Hematopoietic multipotent progenitor cell treated with erythropoietin and hydrocortisone succinate and interleukin-3 and kit ligand, for 4 days (in vitro differentiated cells): ENCODE results near the gene PDGFC.

Source experiments
- DNase-seq: peaks from one replicate; pipeline ENCODE4 v3.0.0-alpha.2; 2015

PDGFC gene

DNA sequence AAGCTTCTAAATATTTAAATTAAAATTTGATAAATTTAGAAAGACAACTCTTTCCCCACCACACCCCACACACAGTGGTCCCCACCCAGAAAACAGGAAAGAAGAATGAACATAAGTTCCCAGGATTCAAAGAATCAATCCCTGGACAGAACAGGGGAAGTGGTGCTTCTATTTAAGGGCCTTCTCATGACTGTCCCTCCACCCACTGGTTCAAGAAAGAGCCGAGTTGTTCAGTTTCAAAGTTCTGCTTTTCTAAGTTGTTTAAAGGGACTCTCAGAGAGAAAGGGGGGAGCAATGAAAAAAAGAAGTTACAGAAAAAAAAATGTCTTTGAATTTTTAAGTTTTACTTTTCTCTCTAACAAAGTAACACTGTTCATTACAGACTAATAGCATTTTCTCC lies 195.8 kb downstream of the PDGFC start:
- peak; percentile 62 for DNase-seq

DNA sequence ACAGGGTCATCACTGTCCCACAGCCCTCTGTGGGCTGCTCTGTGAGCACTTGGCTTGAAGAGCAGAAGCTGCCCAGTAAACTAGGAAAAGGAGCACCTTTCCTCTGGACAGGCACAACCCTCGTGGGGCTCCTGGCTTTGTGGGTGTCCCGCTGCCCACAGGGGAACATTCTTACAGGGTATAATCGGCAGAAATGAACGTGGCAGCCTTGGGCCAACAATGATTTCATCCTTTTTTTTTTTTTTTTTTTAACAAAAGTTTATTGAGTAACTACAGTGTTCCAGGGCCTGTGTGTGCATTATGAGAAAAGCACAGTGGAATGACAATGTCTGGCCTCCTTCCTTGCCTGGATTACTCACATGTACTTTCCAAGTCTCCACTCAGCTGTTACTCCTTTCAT lies 197.2 kb downstream of the PDGFC start:
- no peak for DNase-seq

DNA sequence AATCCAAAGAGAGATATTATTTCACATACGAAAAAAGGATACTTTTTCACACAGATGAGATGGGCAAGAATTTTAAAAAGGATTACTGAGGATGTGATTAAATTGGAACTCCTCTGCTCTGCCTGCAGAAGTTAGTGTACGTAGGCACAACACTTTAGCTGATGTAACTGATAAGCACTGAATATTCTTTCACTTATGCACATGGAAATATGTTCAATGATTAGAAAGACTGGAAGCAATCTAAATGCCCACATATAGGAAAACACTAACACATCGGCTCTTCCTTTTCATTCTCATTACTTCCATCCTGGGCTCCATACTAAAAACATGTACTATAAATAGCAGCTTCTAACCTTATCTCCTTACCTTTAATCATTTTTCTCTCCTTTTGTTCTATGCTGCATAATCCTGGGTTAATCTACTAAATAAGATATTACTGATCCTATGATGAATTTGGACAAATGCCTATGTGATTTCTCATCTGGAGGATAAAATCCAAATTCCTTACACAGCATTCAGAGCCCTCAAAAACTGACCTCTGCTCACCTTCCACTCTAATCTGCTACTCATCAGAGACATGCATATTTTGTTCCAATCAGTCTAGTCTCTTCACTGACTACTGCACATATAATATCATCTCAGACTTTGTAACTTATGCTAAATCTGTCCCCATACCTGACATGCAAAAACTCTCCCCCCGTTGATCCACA lies 197.8 kb downstream of the PDGFC start:
- DNase-seq: no peak

DNA sequence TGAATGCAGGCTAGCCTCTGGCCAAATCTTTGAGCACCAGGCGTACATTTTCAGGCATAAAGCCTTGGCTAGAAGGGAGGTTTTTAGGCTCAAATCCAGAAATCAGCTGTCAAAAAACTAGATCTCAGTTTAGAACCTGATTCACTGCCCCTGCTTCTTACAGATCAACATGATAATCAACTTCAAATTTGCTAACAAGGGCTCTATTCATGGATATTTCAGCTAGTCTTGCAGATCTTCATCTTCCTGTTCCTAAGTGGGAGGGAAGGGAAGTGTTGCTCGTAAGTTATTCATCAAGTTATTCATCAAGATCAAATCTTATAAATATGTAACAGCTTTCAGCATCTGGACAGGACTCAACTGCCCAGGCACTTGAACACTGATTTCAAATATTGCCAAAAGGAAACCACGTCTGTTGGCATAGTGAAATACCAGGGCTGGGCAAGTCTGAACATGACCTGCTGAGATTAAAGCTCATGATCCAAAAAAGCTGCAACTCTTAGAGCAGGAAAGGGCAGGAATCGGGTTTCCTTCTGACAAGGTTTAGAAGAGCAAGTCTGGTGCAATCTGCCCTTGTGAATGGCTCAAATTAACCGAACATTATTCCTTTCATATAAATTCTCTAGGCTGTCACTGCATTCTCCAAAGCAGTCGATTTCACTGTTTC lies 200.3 kb downstream of the PDGFC start:
- DNase-seq: peak; percentile 21

DNA sequence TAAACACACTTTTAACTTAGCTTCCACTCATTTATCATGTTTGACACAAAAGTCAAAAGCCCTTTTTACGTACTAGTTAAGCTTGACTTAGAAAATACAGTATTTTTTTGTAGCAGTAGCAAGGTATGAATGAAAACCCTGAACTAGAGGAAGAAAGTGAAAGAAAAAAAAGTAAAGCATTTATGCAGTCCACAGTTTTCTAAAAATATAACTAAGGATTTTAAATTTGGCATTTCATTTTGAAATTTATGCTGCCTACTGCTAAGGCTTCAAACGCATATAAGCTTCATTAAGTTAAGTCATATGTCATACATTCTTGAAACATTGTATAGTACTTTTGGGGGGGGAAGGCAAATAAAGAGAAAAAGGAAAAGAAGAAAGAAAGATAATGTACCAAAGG lies 201.5 kb downstream of the PDGFC start:
- DNase-seq: no peak

DNA sequence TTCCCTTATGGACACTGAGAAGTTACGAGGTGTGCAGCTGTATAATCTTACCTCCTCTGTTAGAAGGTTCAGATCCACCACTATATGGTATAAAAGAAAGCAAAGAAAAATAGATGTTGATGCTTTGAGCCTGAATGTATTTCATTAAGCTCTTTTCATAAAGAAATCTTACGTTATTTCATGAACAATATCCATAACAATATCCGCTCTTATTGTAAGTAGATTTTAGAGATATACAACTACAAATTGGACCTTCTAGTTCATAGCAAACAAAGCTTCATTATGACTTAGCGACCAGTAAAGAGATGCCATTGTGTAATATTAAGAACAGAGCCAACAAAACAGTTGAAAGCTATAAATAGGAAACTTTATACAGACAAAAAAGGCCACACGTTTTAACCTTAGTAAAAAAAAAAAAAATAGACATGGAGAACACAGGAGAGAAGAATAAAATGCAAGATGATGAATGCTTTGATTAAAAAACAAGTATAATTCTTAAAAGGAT lies 203.6 kb downstream of the PDGFC start:
- DNase-seq: no peak

DNA sequence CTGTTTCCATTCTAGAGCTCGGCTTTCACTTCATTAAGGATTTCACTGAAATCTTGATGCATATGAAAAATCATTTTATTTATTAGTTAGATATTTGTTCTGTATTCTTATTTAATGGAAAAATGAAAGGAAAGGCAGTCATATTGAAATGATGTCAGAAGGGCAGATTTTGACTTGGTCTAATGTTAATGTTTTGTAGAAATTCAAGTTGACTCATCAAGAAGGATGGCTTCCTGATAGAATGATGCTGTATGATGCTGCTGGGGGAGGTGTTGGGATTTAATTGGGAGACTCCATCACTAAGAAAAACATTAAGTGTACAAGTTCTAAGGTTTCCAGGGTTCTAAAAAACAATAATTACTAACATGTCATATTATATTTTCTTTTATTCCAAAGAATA lies 204.8 kb downstream of the PDGFC start:
- no peak for DNase-seq

DNA sequence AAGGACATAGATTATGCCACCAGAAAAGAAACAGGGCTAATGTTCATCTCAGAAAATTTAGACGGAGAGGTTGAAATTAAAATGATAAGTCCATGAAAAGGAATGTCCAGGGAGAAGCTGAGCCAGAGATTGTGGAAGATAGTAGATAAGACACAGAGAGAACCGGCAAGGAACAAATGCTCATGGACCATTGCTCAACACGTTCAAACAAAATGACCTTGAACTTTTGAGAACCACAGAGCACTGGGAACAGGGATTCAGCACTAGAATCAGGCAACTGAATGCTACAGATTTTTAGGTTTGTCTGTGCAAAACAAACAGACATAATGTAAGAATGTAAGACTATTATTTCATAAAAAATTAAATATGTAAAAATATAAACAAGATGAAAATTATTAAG lies 206.3 kb downstream of the PDGFC start:
- DNase-seq: no peak

DNA sequence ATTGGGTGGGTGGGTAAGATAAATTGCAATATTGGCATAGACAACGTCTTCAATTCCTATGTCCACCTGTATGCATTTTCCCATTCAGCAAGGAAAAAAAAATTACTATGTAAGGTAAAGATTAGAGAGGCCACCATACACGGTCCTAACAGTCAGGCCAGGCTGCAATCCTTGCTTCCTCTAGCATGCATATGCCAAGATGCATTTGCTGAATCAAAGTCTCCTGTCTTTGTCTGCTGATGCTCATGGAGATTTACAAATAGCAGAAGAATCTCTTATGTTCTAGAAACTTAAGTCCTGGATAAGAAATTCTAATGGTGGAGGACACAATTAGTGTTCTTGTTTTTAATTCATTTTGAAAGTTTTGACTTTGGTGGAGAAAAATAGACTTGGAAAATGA lies 206.8 kb downstream of the PDGFC start:
- DNase-seq: no peak

DNA sequence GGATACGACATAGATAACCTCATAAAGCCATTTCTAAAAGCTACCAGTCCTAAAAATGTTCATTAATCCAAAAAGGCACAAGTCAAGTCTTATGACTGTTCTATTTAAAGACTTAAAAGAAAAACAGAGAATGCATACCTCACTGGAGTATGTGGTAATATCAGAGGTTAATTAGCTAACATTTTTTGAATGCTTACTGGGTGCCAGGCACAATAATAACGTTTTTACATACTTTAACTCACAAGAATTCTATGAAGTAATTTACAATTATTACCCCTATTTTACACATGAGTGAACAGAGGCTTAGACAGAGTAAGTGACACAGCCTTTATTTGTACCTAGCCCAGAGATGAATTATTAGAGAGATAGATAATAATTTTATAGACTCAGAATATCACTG lies 207.5 kb downstream of the PDGFC start:
- DNase-seq: no peak

DNA sequence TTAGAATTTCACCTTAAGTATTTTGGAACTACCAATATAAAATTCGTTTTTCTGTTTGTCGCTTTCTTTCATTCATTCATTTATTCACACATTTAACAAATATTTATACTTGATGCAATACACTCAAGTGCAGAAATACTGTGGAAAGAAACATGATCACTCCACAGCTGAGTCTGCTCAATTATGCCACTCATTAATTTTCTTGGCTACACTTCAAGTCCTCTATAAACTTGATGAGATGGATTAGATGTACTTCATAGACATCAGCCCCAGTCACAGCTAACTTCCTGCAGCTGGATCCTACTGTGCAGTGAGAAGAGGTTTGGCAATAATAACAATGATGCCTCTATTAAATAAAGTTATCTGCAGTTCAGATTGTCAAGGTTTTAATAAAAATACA lies 208.1 kb downstream of the PDGFC start:
- DNase-seq: peak; percentile 5

DNA sequence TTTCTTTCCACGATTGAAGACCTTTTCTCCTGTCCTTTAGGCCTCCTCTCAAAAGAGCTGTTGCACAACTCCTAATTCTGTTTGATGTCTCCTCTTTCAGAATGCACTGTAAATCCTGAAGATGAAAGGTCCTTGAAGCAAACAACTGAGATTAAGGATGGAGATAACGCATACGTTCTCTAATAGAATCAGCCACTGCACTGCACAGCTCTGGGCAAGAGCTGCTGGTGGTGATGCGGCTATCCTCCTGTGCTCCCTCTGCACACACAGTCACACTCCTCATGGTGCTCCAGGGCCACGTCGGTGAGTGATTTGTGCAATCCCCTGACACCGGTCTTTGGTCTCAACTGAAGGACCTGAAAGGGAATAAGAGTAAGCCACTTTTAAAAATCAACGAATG lies 208.7 kb downstream of the PDGFC start:
- DNase-seq: no peak

DNA sequence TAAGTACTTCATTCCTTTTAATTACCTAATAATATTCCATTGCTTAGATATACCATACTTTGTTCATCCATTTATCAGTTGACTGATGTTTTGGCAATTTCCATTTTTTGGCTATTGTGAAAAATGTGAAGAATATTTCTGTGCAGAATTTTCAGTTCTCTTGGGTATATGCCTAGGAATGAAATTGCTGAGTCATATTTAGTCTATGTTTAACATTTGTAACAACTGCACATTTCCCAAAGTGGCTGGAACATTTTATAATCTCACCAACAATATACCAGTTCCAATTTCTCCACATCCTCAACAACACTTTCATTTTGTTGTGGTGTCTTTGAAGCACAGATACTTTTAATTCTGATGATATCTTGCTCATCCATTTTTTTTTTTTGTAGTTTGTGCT lies 215.5 kb downstream of the PDGFC start:
- DNase-seq: peak; percentile 8

DNA sequence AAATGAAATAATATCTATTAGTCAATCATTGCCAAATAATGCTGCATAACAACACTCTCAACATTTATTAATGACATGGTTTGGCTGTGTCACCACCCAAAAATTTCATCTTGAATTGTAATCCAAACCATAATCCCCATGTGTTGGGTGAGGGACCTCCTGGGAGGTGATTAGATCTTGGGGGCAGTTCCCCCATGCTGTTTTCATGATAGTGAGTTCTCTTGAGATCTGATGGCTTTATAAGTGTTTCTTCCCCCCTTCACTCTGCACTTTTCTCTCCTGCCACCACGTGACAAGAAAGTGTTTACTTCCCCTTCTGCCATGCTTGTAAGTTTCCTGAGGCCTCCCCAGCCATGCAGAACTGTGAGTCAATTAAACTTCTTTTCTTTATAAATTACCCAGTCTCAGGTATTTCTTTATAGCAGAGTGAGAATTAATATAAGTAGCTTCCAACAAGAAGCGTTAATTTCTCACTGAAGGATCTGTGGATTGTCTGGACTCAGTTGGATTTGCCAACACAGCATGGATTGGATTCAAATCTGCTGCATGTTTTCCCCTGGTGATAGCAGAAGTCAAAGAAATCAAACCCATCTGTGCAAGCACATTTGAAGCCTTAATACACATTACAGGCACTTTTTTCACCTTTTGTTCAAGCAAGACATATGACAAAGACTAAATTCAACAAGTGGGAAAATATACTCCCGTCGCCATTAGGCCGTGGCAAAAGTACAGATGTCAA lies 216.6 kb downstream of the PDGFC start:
- DNase-seq: peak; percentile 38

DNA sequence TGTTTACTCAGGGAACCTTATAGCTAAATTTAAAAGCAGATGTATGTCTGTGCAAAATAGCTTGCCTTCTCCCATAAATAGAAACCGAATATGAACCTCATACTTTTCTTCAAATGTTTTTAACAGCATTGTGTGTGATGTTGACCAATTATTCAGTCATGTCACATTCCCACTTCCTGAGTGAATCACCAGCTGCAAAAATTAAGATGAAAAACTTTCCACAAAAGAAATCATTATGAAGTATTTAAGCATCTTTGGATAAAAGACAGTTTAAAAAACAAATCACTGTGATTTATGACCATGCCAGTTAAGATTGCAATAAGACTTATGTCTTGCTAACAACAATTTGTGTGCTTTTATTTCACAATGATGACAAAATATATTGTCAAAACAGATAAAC lies 220.1 kb downstream of the PDGFC start:
- DNase-seq: no peak

DNA sequence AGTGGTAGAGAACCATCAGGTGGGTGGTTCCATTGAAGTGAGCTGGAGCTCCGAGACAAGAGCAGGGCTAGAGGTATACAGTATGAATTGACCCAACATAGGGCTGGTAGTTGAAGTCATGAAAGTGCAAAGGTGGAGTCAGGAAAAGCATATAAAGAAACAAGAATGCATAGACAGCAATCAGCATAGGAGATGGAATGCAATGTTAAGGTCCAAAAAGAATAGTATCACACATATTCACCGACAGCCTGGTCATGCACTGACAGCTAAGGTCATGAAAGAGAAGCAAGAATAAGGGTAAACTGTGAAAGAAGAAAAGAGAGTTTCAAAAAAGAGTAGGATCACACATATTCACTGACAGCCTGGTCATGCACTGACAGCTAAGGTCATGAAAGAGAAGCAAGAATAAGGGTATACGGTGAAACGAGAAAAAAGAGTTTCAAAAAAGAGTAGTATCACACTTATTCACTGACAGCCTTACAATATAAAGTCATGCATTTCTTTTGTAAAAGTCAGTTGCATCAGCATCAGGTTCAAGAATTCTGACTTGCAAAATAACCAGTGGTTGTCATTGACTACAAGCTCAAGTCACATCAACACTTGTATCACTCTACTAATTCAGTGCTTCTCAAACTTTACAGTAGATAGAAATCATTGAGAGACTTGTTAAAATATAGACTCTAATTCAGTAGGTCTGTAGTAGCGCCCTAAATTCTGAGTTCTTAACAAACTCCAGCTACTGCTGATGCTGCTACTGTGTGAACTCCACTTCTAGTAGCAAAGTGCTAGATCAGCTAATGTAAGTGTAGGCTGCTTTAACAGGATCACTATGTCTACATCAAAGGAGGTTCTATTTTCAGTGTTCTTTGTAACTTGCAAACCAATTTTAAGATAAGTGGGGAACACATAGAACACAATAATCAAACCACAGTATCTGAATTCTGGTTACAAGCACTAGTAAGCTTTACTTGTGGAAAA lies 221.9 kb downstream of the PDGFC start:
- DNase-seq: no peak

DNA sequence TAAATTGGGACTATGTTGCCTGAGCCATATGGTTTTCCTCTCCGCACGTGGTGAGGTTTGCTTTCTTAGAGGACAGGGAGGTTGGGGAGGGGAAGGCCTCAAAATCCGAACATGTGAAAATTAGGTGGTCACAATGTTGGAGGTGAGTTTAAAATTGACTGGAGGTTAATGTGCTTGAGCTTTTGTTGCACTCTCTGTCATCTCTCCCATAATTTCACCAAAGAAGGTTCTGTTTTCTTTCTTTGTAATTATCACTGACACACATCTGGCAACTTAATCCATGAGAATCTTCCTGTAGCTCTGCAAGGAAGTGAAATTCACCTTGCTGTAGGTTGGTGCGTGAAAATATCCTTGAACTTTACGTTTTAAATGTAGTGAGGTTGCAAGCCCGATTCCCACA lies 225.5 kb downstream of the PDGFC start:
- no peak for DNase-seq

DNA sequence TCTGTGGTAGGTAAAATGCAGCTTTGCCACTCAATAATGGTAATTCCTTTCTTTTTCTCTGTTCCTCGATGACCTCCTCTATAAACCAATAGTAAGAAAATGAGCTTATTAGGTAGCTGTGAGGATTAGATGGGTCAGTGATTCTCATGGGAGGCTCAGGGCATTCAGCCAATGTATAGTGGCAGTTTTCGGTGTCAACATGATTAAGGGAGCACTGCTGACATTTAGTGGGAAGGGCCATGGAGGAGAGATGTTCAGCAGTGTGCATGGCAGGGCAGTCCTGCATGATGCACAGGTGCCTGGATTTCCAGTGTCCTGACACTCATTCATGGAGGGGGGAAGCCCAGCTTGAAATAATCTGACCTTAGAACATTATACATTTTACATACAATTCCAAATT lies 232.8 kb downstream of the PDGFC start:
- DNase-seq: no peak

DNA sequence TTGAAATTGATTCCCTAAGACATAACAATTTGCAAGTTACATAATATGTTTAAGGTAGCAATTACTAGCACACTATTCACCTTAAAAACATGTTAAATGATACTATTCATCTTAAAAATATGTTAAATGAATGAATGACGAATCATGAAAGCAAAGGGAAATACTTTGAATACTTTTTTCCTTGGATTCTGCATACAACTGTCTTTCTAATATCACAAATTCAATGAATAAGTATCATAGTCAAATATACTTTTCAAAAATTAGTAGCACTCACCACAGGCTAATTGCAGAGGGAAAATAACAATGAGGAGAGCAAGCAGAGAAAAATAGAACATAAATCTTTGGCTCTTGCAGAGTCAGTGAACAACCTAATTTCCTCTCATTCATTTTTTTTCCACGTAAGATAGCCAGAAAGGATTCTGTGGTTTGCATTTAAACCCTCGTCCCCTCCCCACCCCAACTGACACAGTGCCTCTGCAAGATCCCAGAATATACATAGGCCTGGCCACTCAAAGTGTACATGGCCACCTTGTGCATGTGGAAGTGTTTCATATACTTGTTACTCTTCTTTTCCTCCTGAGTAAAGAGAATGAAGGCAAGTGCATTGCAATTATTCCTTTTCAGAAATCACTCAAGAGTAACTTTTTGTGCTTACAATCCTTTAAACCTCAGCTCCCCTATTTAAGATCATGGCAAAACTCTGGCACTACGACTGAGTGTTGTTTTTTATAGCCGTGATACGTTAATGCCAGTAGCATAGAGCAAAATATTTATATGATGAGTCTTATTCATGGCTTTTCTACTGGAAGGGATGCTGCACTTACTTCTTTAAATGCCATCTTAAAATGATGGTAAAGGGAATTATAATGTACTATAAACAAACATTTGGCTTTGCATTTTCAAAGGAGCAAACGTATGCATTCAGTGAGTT lies 236.4 kb downstream of the PDGFC start:
- DNase-seq: peak; percentile 15

DNA sequence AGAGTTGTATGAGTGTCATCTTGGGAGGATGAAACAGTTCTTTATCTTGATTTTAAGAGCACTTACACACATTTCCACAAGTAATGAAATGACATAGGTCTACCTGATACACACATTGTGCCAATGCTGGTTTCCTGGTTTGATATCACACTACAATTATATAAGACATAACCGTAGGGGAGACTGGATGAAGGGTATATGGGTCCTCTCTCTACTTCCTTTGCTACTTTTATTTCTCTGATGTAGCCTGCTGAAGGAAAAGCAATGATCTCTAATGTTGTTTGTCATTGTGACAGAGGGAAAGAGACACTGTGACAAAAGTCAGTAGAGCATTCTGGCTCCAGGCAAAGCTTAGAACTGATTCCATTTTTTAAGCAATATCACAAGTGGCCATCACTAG lies 238.0 kb downstream of the PDGFC start:
- DNase-seq: no peak

DNA sequence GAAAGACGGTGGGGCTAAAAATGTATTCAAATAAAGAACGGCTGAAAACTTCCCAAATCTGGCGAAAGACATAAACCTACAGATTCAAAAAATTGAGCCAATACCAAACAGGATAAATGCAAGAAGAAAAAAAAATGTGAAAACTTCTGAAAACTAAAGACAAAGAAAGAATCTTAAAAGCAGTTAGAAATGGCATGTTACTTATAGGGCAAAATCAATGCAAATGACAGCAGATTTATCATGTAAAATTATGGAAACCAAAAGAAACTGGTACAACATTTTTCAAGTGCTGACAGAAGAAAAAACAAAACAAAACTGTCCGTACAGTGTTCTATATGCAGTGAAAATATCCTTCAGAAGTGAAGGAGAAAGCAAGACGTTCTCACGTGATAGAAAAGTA lies 239.0 kb downstream of the PDGFC start:
- DNase-seq: peak; percentile 26

DNA sequence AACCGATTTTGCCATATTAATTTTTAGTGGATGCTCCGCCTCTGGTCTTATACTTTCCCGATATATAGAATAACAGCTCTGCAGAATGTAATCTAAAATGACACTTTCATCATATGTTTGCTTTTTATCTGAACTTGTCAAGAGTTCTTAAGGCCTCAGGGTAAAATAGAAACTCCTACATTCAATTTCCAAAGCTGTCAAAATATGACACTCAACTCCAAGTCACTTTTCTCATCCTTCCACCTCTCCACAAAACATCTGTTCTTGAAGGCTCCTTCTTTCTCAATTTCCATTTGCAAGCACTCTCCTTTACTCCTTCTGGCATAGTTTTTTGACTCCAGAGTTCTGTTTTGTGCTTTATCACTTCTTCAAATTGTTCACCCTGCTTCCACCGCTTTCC lies 242.2 kb downstream of the PDGFC start:
- no peak for DNase-seq
